HG03558 (cell line): ENCODE data around the gene SPRR2F.

ENCODE experiments used
- ATAC-seq: cut with Tn5 transposase; IDR thresholded peaks from one replicate; pipeline ENCODE4 v1.9.1; 2021; ENCODE audit warnings: moderate number of reproducible peaks; ENCODE audit not compliant: unreplicated experiment; ENCODE audit errors: extremely low read depth

SPRR2F gene

DNA sequence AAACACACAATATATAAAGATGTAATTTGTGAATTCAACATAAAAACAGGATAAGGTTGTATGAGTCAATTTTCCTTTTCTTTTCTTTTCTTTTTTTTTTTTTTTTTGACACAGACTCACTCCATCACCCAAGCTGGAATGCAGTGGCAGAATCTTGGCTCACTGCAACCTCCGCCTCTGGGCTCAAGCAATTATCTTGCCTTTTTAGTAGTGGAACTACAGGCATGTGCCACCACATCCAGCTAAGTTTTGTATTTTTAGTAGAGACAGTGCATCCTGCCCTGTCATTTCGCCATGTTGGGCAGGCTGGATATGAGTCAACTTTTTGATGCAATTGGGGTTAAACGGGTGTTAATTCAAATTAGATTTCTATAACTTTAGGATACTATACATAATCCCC lies 31.6 kb downstream of the SPRR2F start:
- no peak for ATAC-seq

DNA sequence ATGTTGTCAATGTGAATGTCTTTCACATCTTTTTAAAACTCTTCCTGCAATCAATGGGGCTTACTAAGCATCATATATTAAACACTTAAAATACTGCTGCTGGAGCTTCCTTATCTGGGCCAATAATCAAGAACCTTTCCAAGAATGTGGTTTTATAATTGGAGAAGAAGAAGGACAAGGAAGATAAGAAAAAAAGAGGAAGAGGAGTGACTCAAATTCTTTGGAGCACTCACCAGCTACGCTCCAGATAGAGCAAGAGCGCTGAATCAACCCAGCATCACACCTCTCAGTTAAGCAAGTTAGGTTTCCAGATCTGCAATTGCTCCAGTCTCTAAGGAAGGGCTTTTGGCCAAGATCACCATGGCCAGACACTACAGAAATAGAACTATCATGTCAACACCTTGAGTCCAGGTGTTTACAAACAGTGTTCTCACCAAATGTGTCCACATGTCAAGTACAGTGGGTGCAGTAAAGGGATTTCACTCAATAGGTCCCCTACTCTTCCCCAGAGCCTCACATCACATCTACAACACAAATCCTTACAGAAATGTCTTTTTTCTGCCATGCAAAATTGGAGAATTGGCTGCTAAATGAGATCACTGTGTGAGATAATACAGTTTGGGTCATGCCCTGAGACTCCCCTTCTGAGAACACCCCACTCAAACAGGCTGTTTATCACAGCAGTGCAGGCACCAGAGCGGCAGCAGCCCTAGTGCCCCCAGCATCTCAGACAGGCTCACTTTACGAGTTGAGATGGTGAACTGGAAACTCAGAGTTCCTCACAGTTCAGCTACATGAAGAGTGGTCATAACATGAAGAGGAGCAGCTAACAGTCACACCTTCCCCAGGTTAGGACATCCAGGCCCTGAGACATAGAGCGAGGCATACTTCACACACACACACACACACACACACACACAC lies 40.2 kb downstream of the SPRR2F start:
- no peak for ATAC-seq

DNA sequence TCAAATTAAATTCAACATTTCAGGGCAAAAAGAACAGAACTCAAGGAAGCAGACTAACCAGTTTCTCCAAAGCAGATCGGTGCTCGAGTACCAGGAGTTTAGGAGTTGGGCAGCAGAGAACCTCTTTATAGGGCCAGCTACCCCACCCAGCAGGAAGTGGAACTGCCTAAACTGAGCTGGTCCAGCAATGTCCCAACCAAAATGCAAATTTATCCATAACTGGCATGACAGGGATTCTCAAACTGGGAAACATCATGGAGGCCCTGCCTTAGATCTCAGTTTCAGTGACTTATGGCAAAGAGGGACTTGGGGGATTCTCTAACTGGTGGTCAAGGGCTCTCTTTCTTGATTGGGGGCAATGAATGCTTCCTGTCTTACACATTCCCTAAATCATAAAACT lies 41.8 kb downstream of the SPRR2F start, which contains the start of gene SPRR2B:
Gene SPRR2B (minus strand): TSS at position 101 of the 400 bp plus-strand sequence. CDS start 772 bp downstream, outside the sequence.
- no peak for ATAC-seq

DNA sequence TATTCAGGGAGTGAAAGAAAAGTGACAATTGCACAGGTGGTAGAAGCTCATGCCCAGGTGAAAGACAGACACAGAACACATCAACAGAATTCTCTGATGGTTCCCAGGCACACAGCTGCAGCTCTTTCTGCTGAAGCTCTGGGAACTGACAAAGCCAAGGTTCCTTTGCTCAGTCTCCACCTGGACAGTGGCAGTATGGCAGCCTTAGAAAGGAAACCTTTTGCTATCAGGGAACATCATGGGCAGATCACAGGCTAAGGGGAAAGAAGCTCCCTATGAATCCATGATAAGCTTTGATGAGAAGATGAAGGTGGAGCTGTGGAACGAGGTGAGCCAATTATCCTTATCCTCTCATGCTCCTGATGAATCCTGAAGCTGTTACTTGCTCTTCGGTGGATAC lies 43.1 kb downstream of the SPRR2F start:
- no peak for ATAC-seq
